OCI-LY1 (cell line): ENCODE results near the gene MVB12B.

Experiments
- H2AFZ ChIP-seq: fragments of 200-600 bp; sonication (generic), shearing (Covaris generic); 2 replicates; pipeline ENCODE4 v1.6.0; 2014; ENCODE audit warnings: antibody characterized with exemption, mild to moderate bottlenecking, low read length
- H3F3A ChIP-seq: fragments of 200-600 bp; sonication (generic), shearing (Covaris generic); 2 replicates; pipeline ENCODE4 v1.6.0; 2014; ENCODE audit warnings: mild to moderate bottlenecking, antibody characterized with exemption, low read length, moderate library complexity; ENCODE audit not compliant: insufficient read depth
- H3K27ac ChIP-seq: fragments of 200-600 bp; sonication (generic); 2 replicates; pipeline ENCODE4 v1.5.1; 2014; ENCODE audit warnings: low read length, mixed run types, mild to moderate bottlenecking, low read depth; ENCODE audit not compliant: poor library complexity, severe bottlenecking
- H3K27me3 ChIP-seq: fragments of 200-600 bp; sonication (generic); 2 replicates; pipeline ENCODE4 v1.6.0; 2014; ENCODE audit warnings: antibody characterized with exemption, mild to moderate bottlenecking, low read length, moderate library complexity; ENCODE audit not compliant: insufficient read depth
- H3K36me3 ChIP-seq: fragments of 200-600 bp; sonication (generic); 2 replicates; pipeline ENCODE4 v1.6.1; 2014; ENCODE audit warnings: mild to moderate bottlenecking, antibody characterized with exemption, low read length, moderate library complexity, mixed read lengths; ENCODE audit not compliant: insufficient read depth
- H3K4me1 ChIP-seq: fragments of 200-600 bp; sonication (generic); 2 replicates; pipeline ENCODE4 v1.5.1; 2014; ENCODE audit warnings: mild to moderate bottlenecking, low read length, moderate library complexity; ENCODE audit not compliant: insufficient read depth, severe bottlenecking
- H3K4me2 ChIP-seq: fragments of 200-600 bp; sonication (generic), shearing (Covaris generic); 2 replicates; pipeline ENCODE4 v1.6.1; 2014; ENCODE audit warnings: low read length
- H3K4me3 ChIP-seq: fragments of 200-600 bp; sonication (generic); 2 replicates; pipeline ENCODE4 v1.5.1; 2014; ENCODE audit warnings: low read length, low read depth, mild to moderate bottlenecking, mixed read lengths; ENCODE audit not compliant: poor library complexity, severe bottlenecking
- H3K79me2 ChIP-seq: fragments of 200-600 bp; shearing (Covaris generic); 2 replicates; pipeline ENCODE4 v1.6.1; 2016; ENCODE audit warnings: mixed run types, low read length, mixed read lengths; ENCODE audit not compliant: insufficient read depth
- H3K9ac ChIP-seq: fragments of 200-600 bp; sonication (generic), shearing (Covaris generic); 2 replicates; pipeline ENCODE4 v1.6.1; 2014; ENCODE audit warnings: mild to moderate bottlenecking, low read length, mixed read lengths
- H3K9me2 ChIP-seq: fragments of 200-600 bp; sonication (generic), shearing (Covaris generic); 2 replicates; pipeline ENCODE4 v1.6.1; 2014; ENCODE audit warnings: low read depth, mild to moderate bottlenecking, low read length, mixed read lengths
- H3K9me3 ChIP-seq: fragments of 200-600 bp; shearing (Covaris generic); 2 replicates; pipeline ENCODE4 v1.6.1; 2014; ENCODE audit warnings: low read length, mixed read lengths
- H4K20me1 ChIP-seq: fragments of 200-600 bp; sonication (generic), shearing (Covaris generic); 2 replicates; pipeline ENCODE4 v1.6.0; 2016; ENCODE audit warnings: mild to moderate bottlenecking, low read length; ENCODE audit not compliant: insufficient read depth
- CTCF ChIP-seq: fragments of 200-600 bp; sonication (generic), shearing (Covaris generic); IDR thresholded peaks from 2 replicates; pipeline ENCODE4 v1.5.1; 2017; ENCODE audit warnings: mild to moderate bottlenecking, antibody characterized with exemption, low read length, moderate library complexity, mixed read lengths
- EZH2 ChIP-seq: fragments of 200-600 bp; sonication (generic), shearing (Covaris generic); IDR thresholded peaks from 2 replicates; pipeline ENCODE4 v1.8.0; 2017; ENCODE audit warnings: borderline replicate concordance, mixed run types, mild to moderate bottlenecking, antibody characterized with exemption, low read length, moderate library complexity, mixed read lengths

MVB12B gene

GRCh38 chr9:126549246-126550006, 222.8 kb downstream of the MVB12B start:
- Histone ChIP-seq H3K9ac (no peak overlapping the region), H2AFZ (no peak overlapping the region), H3K36me3 (no peaks in the 10 kb centered on the region), H3K9me3 (no peaks in the 10 kb centered on the region), H3K4me1 (no peaks in the 10 kb centered on the region), H3K27me3 (no peaks in the 10 kb centered on the region; the same call in 1 of the 2 replicates), H3F3A (no peaks in the 10 kb centered on the region), H4K20me1 (no peaks in the 10 kb centered on the region), H3K9me2 (no peaks in the 10 kb centered on the region), H3K79me2 (no peaks in the 10 kb centered on the region), H3K27ac (no peak overlapping the region), H3K4me3 (no peak overlapping the region), H3K4me2 (no peak overlapping the region)
- TF ChIP-seq CTCF: no peak
- TF ChIP-seq EZH2: no peak

- Histone ChIP-seq H3K27me3 (no peaks in the 10 kb centered on the region; the same call in 1 of the 2 replicates), H3K4me3 (no peak overlapping the region), H3K4me1 (no peaks in the 10 kb centered on the region), H3K27ac (no peak overlapping the region), H3K36me3 (no peaks in the 10 kb centered on the region), H3K79me2 (no peaks in the 10 kb centered on the region), H3K9ac (no peak overlapping the region), H3K9me2 (no peaks in the 10 kb centered on the region), H3K4me2 (no peak overlapping the region), H3F3A (no peaks in the 10 kb centered on the region), H4K20me1 (no peaks in the 10 kb centered on the region), H3K9me3 (no peaks in the 10 kb centered on the region), H2AFZ (no peak overlapping the region)
- TF ChIP-seq EZH2 (no peak), CTCF (no peak)
Measured at GRCh38 chr9:126550891-126551351, 224.3 kb downstream of the MVB12B start.

GRCh38 chr9:126551812-126552211, 225.2 kb downstream of the MVB12B start:
- no peaks in the 10 kb centered on the region for H3K4me1 ChIP-seq
- H4K20me1 ChIP-seq: no peaks in the 10 kb centered on the region
- H3K27ac ChIP-seq: no peak overlapping the region
- no peak overlapping the region for H2AFZ ChIP-seq
- H3K9me2 ChIP-seq: no peaks in the 10 kb centered on the region
- H3K36me3 ChIP-seq: no peaks in the 10 kb centered on the region
- H3K4me3 ChIP-seq: no peak overlapping the region
- H3K9me3 ChIP-seq: no peaks in the 10 kb centered on the region
- TF ChIP-seq EZH2 (no peak), CTCF (no peak)
- H3K4me2 ChIP-seq: no peak overlapping the region
- no peaks in the 10 kb centered on the region; the same call in 1 of the 2 replicates for H3K27me3 ChIP-seq
- H3K9ac ChIP-seq: no peak overlapping the region
- no peaks in the 10 kb centered on the region for H3K79me2 ChIP-seq
- H3F3A ChIP-seq: no peaks in the 10 kb centered on the region
